Muscle layer of duodenum (tissue), 2 donors: ENCODE measurements around the gene TMEM132E.

Experiments
- H3K27ac ChIP-seq: one replicate; pipeline ENCODE4 v1.7.0; 2013; ENCODE audit warnings: mild to moderate bottlenecking, low read length
- H3K27me3 ChIP-seq: one replicate; pipeline ENCODE4 v1.7.0; 2013; ENCODE audit warnings: low read depth, mild to moderate bottlenecking, control low read depth, low read length
- H3K36me3 ChIP-seq, 2 donors: one replicate each; pipeline ENCODE4 v1.7.0; 2013; ENCODE audit warnings: low read length in 2 of 2, control low read depth in 1 of 2, mild to moderate bottlenecking in 1 of 2; ENCODE audit not compliant: insufficient read depth in 2 of 2, control insufficient read depth in 1 of 2
- H3K4me1 ChIP-seq, 2 donors: one replicate each; pipeline ENCODE4 v1.7.0; 2013; ENCODE audit warnings: low read length in 2 of 2, mild to moderate bottlenecking in 2 of 2, control low read depth in 1 of 2, moderate library complexity in 1 of 2; ENCODE audit not compliant: insufficient read depth in 2 of 2, control insufficient read depth in 1 of 2
- H3K4me3 ChIP-seq, 2 donors: one replicate each; pipeline ENCODE4 v1.7.0; 2013; ENCODE audit warnings: low read length in 2 of 2, low read depth in 1 of 2, mild to moderate bottlenecking in 1 of 2
- H3K9me3 ChIP-seq, 2 donors: one replicate each; pipeline ENCODE4 v1.7.0; 2013; ENCODE audit warnings: low read length in 2 of 2, control low read depth in 1 of 2, mild to moderate bottlenecking in 1 of 2; ENCODE audit not compliant: control insufficient read depth in 1 of 2
- donor health status: healthy.

TMEM132E gene

GRCh38 chr17:34654276-34654880 lies 75.0 kb downstream of the TMEM132E start:
- H3K4me1 ChIP-seq = peaks cover 0 to 5% of the 10 kb centered on the region in 2 donors
- H3K9me3 ChIP-seq = no peaks in the 10 kb centered on the region
- H3K36me3 ChIP-seq = no peaks in the 10 kb centered on the region
- no peak overlapping the region for H3K27ac ChIP-seq
- no peak overlapping the region for H3K4me3 ChIP-seq
- H3K27me3 ChIP-seq = peaks cover 4% of the 10 kb centered on the region

GRCh38 chr17:34654881-34655276 lies 75.5 kb downstream of the TMEM132E start:
- H3K4me3 ChIP-seq = no peak overlapping the region
- H3K36me3 ChIP-seq = no peaks in the 10 kb centered on the region
- H3K9me3 ChIP-seq = no peaks in the 10 kb centered on the region
- no peak overlapping the region for H3K27ac ChIP-seq
- peaks cover 4% of the 10 kb centered on the region for H3K27me3 ChIP-seq
- peaks cover 0 to 5% of the 10 kb centered on the region in 2 donors for H3K4me1 ChIP-seq

GRCh38 chr17:34656801-34657200 lies 77.4 kb downstream of the TMEM132E start:
- Histone ChIP-seq H3K36me3 (no peaks in the 10 kb centered on the region), H3K4me3 (no peak overlapping the region), H3K27me3 (peaks cover 4% of the 10 kb centered on the region), H3K9me3 (no peaks in the 10 kb centered on the region), H3K4me1 (no peaks in the 10 kb centered on the region), H3K27ac (no peak overlapping the region)

- H3K27ac ChIP-seq = no peak overlapping the region
- H3K4me1 ChIP-seq = no peaks in the 10 kb centered on the region
- H3K27me3 ChIP-seq = no peaks in the 10 kb centered on the region
- no peaks in the 10 kb centered on the region for H3K36me3 ChIP-seq
- H3K4me3 ChIP-seq = no peak overlapping the region
- no peaks in the 10 kb centered on the region for H3K9me3 ChIP-seq
Observed at GRCh38 chr17:34658811-34659560, 79.6 kb downstream of the TMEM132E start.

- Histone ChIP-seq H3K36me3 (no peaks in the 10 kb centered on the region), H3K4me1 (no peaks in the 10 kb centered on the region), H3K27me3 (peaks cover 3% of the 10 kb centered on the region), H3K27ac (no peak overlapping the region), H3K9me3 (no peaks in the 10 kb centered on the region), H3K4me3 (no peak overlapping the region)
Observed at GRCh38 chr17:34663714-34664113, 84.3 kb downstream of the TMEM132E start.

GRCh38 chr17:34665150-34665806 lies 85.9 kb downstream of the TMEM132E start:
- Histone ChIP-seq H3K4me3 (no peak overlapping the region), H3K9me3 (no peaks in the 10 kb centered on the region), H3K27me3 (peaks cover 3% of the 10 kb centered on the region), H3K36me3 (no peaks in the 10 kb centered on the region), H3K27ac (no peak overlapping the region), H3K4me1 (no peaks in the 10 kb centered on the region)

- Histone ChIP-seq H3K27ac (no peak overlapping the region), H3K4me1 (no peaks in the 10 kb centered on the region), H3K4me3 (no peak overlapping the region), H3K27me3 (peaks cover 3% of the 10 kb centered on the region), H3K9me3 (no peaks in the 10 kb centered on the region), H3K36me3 (no peaks in the 10 kb centered on the region)
Observed at GRCh38 chr17:34665819-34666763, 86.7 kb downstream of the TMEM132E start.

- Histone ChIP-seq H3K4me3 (no peak overlapping the region), H3K27me3 (peaks cover 3% of the 10 kb centered on the region), H3K9me3 (no peaks in the 10 kb centered on the region), H3K4me1 (no peaks in the 10 kb centered on the region), H3K36me3 (no peaks in the 10 kb centered on the region), H3K27ac (no peak overlapping the region)
Observed at GRCh38 chr17:34667656-34668055, 88.3 kb downstream of the TMEM132E start.

GRCh38 chr17:34668206-34668605 lies 88.8 kb downstream of the TMEM132E start:
- Histone ChIP-seq H3K4me1 (no peaks in the 10 kb centered on the region), H3K27me3 (peaks cover 3% of the 10 kb centered on the region), H3K9me3 (no peaks in the 10 kb centered on the region), H3K4me3 (no peak overlapping the region), H3K27ac (no peak overlapping the region), H3K36me3 (no peaks in the 10 kb centered on the region)

- no peaks in the 10 kb centered on the region for H3K36me3 ChIP-seq
- H3K27ac ChIP-seq = no peak overlapping the region
- no peak overlapping the region for H3K4me3 ChIP-seq
- H3K27me3 ChIP-seq = peaks cover 3% of the 10 kb centered on the region
- H3K9me3 ChIP-seq = no peaks in the 10 kb centered on the region
- H3K4me1 ChIP-seq = no peaks in the 10 kb centered on the region
Observed at GRCh38 chr17:34669511-34669910, 90.1 kb downstream of the TMEM132E start.

- no peak overlapping the region for H3K4me3 ChIP-seq
- H3K9me3 ChIP-seq = no peaks in the 10 kb centered on the region
- no peak overlapping the region for H3K27ac ChIP-seq
Observed at GRCh38 chr17:34670618-34671017, 91.2 kb downstream of the TMEM132E start.

More at GRCh38 chr17:34670618-34671017, 91.2 kb downstream of the TMEM132E start:
- H3K27me3 ChIP-seq = peaks cover 3% of the 10 kb centered on the region
- no peaks in the 10 kb centered on the region for H3K4me1 ChIP-seq
- H3K36me3 ChIP-seq = no peaks in the 10 kb centered on the region
